B cell (primary cell): ENCODE measurements around the gene PLCB3. TPM values are rescaled to one million over a fixed set of nuclear protein-coding genes. Genes with fewer than 3 reads are reported as not detected.
"Not testable (repeated sequence)": the region's sequence is repeated elsewhere in the genome, so short reads cannot be mapped to it uniquely, and the experiment has no call there.

Experiments
- ATAC-seq: fragments of 200-7000 bp; cut with Tn5 transposase; one replicate; pipeline ENCODE4 v1.10.0; 2021; ENCODE audit warnings: low read depth, mild to moderate bottlenecking, moderate number of reproducible peaks, moderate library complexity
- CTCF ChIA-PET: fragments of 350-600 bp; sonication (Branson Sonifier 250); formaldehyde crosslinking; loops from one replicate; lab custom pipeline; 2021; ENCODE audit warnings: antibody characterized with exemption, inconsistent platforms; lab: Charles Lee
- POLR2A ChIA-PET: fragments of 350-600 bp; sonication (Branson Sonifier 250); formaldehyde crosslinking; loops from one replicate; lab custom pipeline; 2021; ENCODE audit warnings: antibody characterized with exemption; lab: Charles Lee
- DNase-seq: peaks from one replicate; pipeline ENCODE4 v3.0.0; 2013
- H2AFZ ChIP-seq: 2 replicates; pipeline ENCODE4 v1.6.1; 2012; ENCODE audit warnings: mild to moderate bottlenecking, low read depth, low read length; ENCODE audit not compliant: insufficient read depth, poor library complexity, severe bottlenecking
- H3K27ac ChIP-seq, 2 donors: 1 replicate in 1 of 2; 2 replicates in 1 of 2; pipeline ENCODE4 v1.5.1; 2012 to 2013; ENCODE audit warnings: low read length in 2 of 2, mild to moderate bottlenecking in 2 of 2, moderate library complexity in 1 of 2
- H3K27me3 ChIP-seq, 4 experiments: fragments of 200-600 bp in 1 of 4; sonication (generic) in 1 of 4; replicated peaks in 1 of 4; 1 replicate in 2 of 4; 2 replicates in 2 of 4; pipeline versions ENCODE4 v1.6.1 to v1.7.0; 2013 to 2016; ENCODE audit warnings: low read length in 3 of 4, mild to moderate bottlenecking in 2 of 4, mixed read lengths in 1 of 4, moderate library complexity in 1 of 4; ENCODE audit not compliant: insufficient read depth in 4 of 4, control insufficient read depth in 3 of 4; ENCODE audit errors: control extremely low read depth in 1 of 4
- H3K36me3 ChIP-seq, 2 experiments: replicated peaks in 1 of 2; 1 replicate in 1 of 2; 2 replicates in 1 of 2; pipeline versions ENCODE4 v1.6.1 to v1.7.1; 2013; ENCODE audit warnings: low read length in 1 of 2; ENCODE audit not compliant: insufficient read depth in 2 of 2, control insufficient read depth in 1 of 2; ENCODE audit errors: control extremely low read depth in 1 of 2, extremely low read depth in 1 of 2
- H3K4me1 ChIP-seq, 2 donors: fragments of 200-600 bp in 1 of 2; sonication (generic) in 1 of 2; 1 replicate in 1 of 2; 2 replicates in 1 of 2; pipeline versions ENCODE4 v1.5.1 to v1.6.1; 2013 to 2017; ENCODE audit warnings: low read length in 2 of 2; ENCODE audit not compliant: control insufficient read depth in 2 of 2, insufficient read depth in 2 of 2
- H3K4me2 ChIP-seq: replicated peaks from 2 replicates; pipeline ENCODE3; 2012; ENCODE audit warnings: mild to moderate bottlenecking, low read depth, low read length; ENCODE audit not compliant: poor library complexity, severe bottlenecking
- H3K4me3 ChIP-seq, 5 experiments: fragments of 200-600 bp in 1 of 5; sonication (generic) in 1 of 5; 1 replicate in 3 of 5; 2 replicates in 2 of 5; pipeline versions ENCODE4 v1.5.1 to v1.7.0; 2011 to 2016; ENCODE audit warnings: low read length in 4 of 5, mild to moderate bottlenecking in 4 of 5, low read depth in 2 of 5, control low read depth in 1 of 5, moderate library complexity in 1 of 5; ENCODE audit not compliant: insufficient read depth in 1 of 5; ENCODE audit errors: control extremely low read depth in 1 of 5, extremely low read depth in 1 of 5
- H3K79me2 ChIP-seq: fragments of 200-600 bp; sonication (generic); one replicate; pipeline ENCODE4 v1.6.0; 2016; ENCODE audit warnings: low read length; ENCODE audit not compliant: control insufficient read depth, insufficient read depth
- H3K9ac ChIP-seq: fragments of 200-600 bp; sonication (generic); 2 replicates; pipeline ENCODE4 v1.6.1; 2017; ENCODE audit warnings: mild to moderate bottlenecking, low read length, moderate library complexity
- H3K9me3 ChIP-seq, 3 donors: one replicate each; pipeline versions ENCODE4 v1.6.1 to v1.7.1; 2013; ENCODE audit warnings: low read length in 2 of 3; ENCODE audit not compliant: control insufficient read depth in 2 of 3, insufficient read depth in 1 of 3; ENCODE audit errors: control extremely low read depth in 1 of 3
- H4K20me1 ChIP-seq: 2 replicates; pipeline ENCODE4 v1.6.0; 2012; ENCODE audit warnings: mild to moderate bottlenecking, low read length; ENCODE audit not compliant: insufficient read depth, control insufficient read depth, poor library complexity, severe bottlenecking
- H3K27ac Mint-ChIP-seq: one replicate; pipeline ENCODE4 v1.8.0; 2021; ENCODE audit warnings: mixed read lengths
- H3K27me3 Mint-ChIP-seq: one replicate; pipeline ENCODE4 v1.8.0; 2021; ENCODE audit warnings: mixed read lengths
- H3K4me1 Mint-ChIP-seq: one replicate; pipeline ENCODE4 v1.8.0; 2021; ENCODE audit warnings: mixed read lengths
- H3K4me3 Mint-ChIP-seq: one replicate; pipeline ENCODE4 v1.8.0; 2021; ENCODE audit warnings: mixed read lengths
- H3K9me3 Mint-ChIP-seq: one replicate; pipeline ENCODE4 v1.8.0; 2022; ENCODE audit warnings: mixed read lengths; ENCODE audit not compliant: insufficient read depth
- CTCF ChIP-seq: fragments of 200-600 bp; IDR thresholded peaks from one replicate; pipeline ENCODE4 v1.8.0; 2022; ENCODE audit warnings: antibody characterized with exemption, mild to moderate bottlenecking
- EZH2 ChIP-seq: IDR thresholded peaks from 2 replicates; pipeline ENCODE4 v1.6.1; 2012; ENCODE audit warnings: borderline replicate concordance, low read depth, mild to moderate bottlenecking, moderate library complexity, low read length; ENCODE audit not compliant: insufficient read depth, poor library complexity, severe bottlenecking
- WGBS: methylation state at CpG from one replicate; pipeline ENCODE4 v1.1.5; 2013; ENCODE audit warnings: missing lambda C conversion rate; ENCODE audit not compliant: insufficient coverage; 5-methylcytosine and 5-hydroxymethylcytosine counted together
- intact Hi-C: fragments of 100-400 bp; cut with micrococcal nuclease; formaldehyde crosslinking; loops from one replicate; pipeline ENCODE4 v1.10.0; 2022
- polyA plus RNA-seq: library from polyadenylated mRNA; depleted of rRNA; stranded (reverse); fragments of >200 nt; gene quantifications from 2 replicates; pipeline ENCODE4 v1.2.3, GENCODE V29; 2012
- total RNA-seq, 2 donors: library from RNA; stranded (reverse); fragments of 120-200 nt in 1 of 2; gene quantifications; 1 replicate in 1 of 2; 2 replicates in 1 of 2; pipeline versions ENCODE4 v1.2.3 to v1.2.4, GENCODE V29; 2013 to 2022

Gene PLCB3
- total and polyA plus RNA-seq, 2 donors (not counting 1 experiment from before 2014, with no cell fraction given): 3.0 to 8.1 TPM

GRCh38 chr11:64314805-64315561 is 63.7 kb downstream of the PLCB3 start:
- no peak overlapping the region for H3K4me2 ChIP-seq
- H3K4me3 ChIP-seq: no peak overlapping the region
- H3K27ac Mint-ChIP-seq: no peak overlapping the region
- POLR2A ChIA-PET: interaction anchor here (0.6 kb wide), 1 partner anchor 19 kb away, joined by 4 read pairs; no protein-coding TSS in a partner anchor
- intact Hi-C loops: loop anchor here (5.0 kb wide), 1 partner anchor 427 kb away; the partner anchor contains the start of gene RASGRP2
- no peak overlapping the region for H3K27ac ChIP-seq
- H3K9me3 Mint-ChIP-seq: no peaks in the 10 kb centered on the region
- H3K9me3 ChIP-seq: no peaks in the 10 kb centered on the region
- no peaks in the 10 kb centered on the region for H3K27me3 ChIP-seq
- H3K4me1 ChIP-seq: peaks cover 8 to 26% of the 10 kb centered on the region in 2 donors
- H4K20me1 ChIP-seq: peaks cover 21% of the 10 kb centered on the region
- no peak overlapping the region for H3K9ac ChIP-seq
- CTCF ChIA-PET: interaction anchor here (0.6 to 1.7 kb wide), 3 partner anchors 10 to 116 kb away, joined by 3 to 5 read pairs (median 4); no protein-coding TSS in a partner anchor
- peaks cover 37% of the 10 kb centered on the region for H3K79me2 ChIP-seq
- DNase-seq (no peak), ATAC-seq (no peak)
- WGBS: 96% methylated on average over 23 of the region's 24 CpGs
- H3K4me1 Mint-ChIP-seq: peaks cover 32% of the 10 kb centered on the region
- H3K36me3 ChIP-seq: peaks cover 0 to 32% of the 10 kb centered on the region in 2 experiments
- TF ChIP-seq EZH2 (no peak), CTCF (no peak)
- peak overlapping the region; percentile 10 for H3K4me3 Mint-ChIP-seq
- no peak overlapping the region for H2AFZ ChIP-seq
- no peaks in the 10 kb centered on the region for H3K27me3 Mint-ChIP-seq

- not testable (repeated sequence) for H3K4me2 ChIP-seq, H3K4me3 ChIP-seq, H3K9me3 Mint-ChIP-seq, H3K27me3 Mint-ChIP-seq, H3K27me3 ChIP-seq, H3K9me3 ChIP-seq, DNase-seq, H2AFZ ChIP-seq, H3K9ac ChIP-seq, ATAC-seq
- WGBS: 87% methylated on average over 21 of the region's 25 CpGs
- CTCF ChIA-PET: interaction anchor here (0.6 to 4.7 kb wide), 11 partner anchors 11 to 373 kb away, joined by 3 to 188 read pairs (median 16); partner anchors contain the start of genes CCDC88B, ESRRA, FERMT3 and RPS6KA4
- POLR2A ChIA-PET: interaction anchor here (0.6 to 2.5 kb wide), 2 partner anchors 18 to 25 kb away, joined by 4 to 50 read pairs; partner anchors contain the start of gene CCDC88B
- Histone ChIP-seq H4K20me1 (peaks cover 17% of the 10 kb centered on the region), H3K4me1 (peaks cover 8 to 26% of the 10 kb centered on the region in 2 donors), H3K79me2 (peaks cover 31% of the 10 kb centered on the region), H3K36me3 (peaks cover 0 to 29% of the 10 kb centered on the region in 2 experiments), H3K27ac (peak overlapping the region; percentile 99 to 100)
- Mint-ChIP-seq H3K27ac (peak overlapping the region; percentile 100), H3K4me3 (peak overlapping the region; percentile 98), H3K4me1 (peaks cover 35% of the 10 kb centered on the region)
- intact Hi-C loops: loop anchor here (5.0 kb wide), 1 partner anchor 426 kb away; the partner anchor contains the start of gene RASGRP2
Observed at GRCh38 chr11:64315667-64316526, 64.6 kb downstream of the PLCB3 start.
